A673 (cell line): Measurements from ENCODE around the gene IGFBP1.
A peak's percentile ranks its signal among the peaks of the same experiment; 100 is the strongest.

Experiments used
- EZH2 ChIP-seq: fragments of 200-600 bp; sonication (generic); IDR thresholded peaks from 2 replicates; pipeline ENCODE4 v1.6.1; 2017; ENCODE audit warnings: borderline replicate concordance, low read depth, mild to moderate bottlenecking, mixed read lengths, antibody characterized with exemption, low read length; ENCODE audit not compliant: poor library complexity, severe bottlenecking
- TF ChIP-seq, protein P1 (sequence below): fragments of 300-800, 200-600 bp; sonication (generic); conservative IDR thresholded peaks from 2 replicates; pipeline ENCODE4 v1.5.1; 2017; ENCODE audit warnings: low read depth, mild to moderate bottlenecking, antibody characterized with exemption, low read length, moderate library complexity, mixed read lengths

DNA sequence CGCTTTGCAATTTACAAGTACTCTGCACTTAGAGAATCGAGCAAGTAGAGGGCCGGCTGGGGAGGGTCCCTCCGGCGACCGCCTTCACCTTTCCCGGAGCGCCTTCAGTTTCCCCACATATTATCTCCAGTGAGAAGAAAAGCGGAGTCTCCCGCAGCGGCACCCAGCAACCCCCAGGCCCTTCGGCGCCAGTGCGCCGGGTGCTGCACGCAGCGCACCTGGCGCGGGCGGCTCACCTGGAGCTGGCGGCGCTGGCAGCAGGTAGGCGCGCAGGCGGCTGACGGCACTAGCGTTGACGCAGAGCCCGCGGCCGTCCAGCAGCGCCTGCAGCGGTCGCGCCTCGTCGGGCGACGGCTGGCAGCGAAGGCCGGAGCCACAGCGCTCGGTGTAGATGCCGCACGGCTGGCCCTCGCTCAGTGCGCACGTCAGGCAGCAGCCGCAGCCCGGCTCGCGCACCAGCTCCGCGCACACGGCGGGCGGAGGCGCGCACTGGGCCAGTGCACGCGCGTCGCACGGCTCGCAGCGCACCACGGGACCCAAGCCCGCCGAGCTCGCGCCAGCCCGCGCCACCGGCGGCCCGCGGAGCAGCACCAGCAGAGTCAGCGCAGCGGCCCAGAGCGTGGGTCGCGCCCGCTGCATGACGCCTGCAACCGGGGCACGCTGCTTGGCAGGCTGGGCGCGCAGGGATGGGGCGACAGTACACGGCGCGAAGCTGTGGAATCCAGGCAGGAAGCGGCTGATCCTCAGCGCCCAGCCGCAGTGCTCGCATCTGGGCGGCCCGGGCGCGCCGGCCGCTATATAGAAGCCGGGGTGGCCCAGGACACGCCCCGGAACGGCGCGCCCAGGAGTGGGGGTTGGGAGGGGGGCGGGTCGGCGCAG, 32.5 kb downstream of the IGFBP1 start, which contains the start of gene IGFBP3:
- TF ChIP-seq EZH2, result peak; percentile 91
- TF ChIP-seq, protein P1, sequence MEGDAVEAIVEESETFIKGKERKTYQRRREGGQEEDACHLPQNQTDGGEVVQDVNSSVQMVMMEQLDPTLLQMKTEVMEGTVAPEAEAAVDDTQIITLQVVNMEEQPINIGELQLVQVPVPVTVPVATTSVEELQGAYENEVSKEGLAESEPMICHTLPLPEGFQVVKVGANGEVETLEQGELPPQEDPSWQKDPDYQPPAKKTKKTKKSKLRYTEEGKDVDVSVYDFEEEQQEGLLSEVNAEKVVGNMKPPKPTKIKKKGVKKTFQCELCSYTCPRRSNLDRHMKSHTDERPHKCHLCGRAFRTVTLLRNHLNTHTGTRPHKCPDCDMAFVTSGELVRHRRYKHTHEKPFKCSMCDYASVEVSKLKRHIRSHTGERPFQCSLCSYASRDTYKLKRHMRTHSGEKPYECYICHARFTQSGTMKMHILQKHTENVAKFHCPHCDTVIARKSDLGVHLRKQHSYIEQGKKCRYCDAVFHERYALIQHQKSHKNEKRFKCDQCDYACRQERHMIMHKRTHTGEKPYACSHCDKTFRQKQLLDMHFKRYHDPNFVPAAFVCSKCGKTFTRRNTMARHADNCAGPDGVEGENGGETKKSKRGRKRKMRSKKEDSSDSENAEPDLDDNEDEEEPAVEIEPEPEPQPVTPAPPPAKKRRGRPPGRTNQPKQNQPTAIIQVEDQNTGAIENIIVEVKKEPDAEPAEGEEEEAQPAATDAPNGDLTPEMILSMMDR, result no peak
